Activated CD8-positive, alpha-beta T cell treated with anti-CD3 and anti-CD28 coated beads for 36 hours (primary cell): ENCODE results near the gene HTR6. TPM values are rescaled to one million over a fixed set of nuclear protein-coding genes. Genes with fewer than 3 reads are reported as not detected.
"Not testable (repeated sequence)": the region's sequence is repeated elsewhere in the genome, so short reads cannot be mapped to it uniquely, and the experiment has no call there.

Source experiments
- ATAC-seq: fragments of 200-7000 bp; cut with Tn5 transposase; one replicate; pipeline ENCODE4 v1.10.0; 2021; ENCODE audit warnings: mild to moderate bottlenecking, moderate library complexity
- CTCF ChIA-PET: fragments of 350-600 bp; sonication (Branson Sonifier 250); formaldehyde crosslinking; loops from one replicate; lab custom pipeline; 2021; ENCODE audit warnings: antibody characterized with exemption; lab: Charles Lee
- POLR2A ChIA-PET: fragments of 350-600 bp; sonication (Branson Sonifier 250); formaldehyde crosslinking; loops from one replicate; lab custom pipeline; 2021; ENCODE audit warnings: antibody characterized with exemption; lab: Charles Lee
- DNase-seq: peaks from one replicate; pipeline ENCODE4 v3.0.0-alpha.2; 2020
- H3K27ac Mint-ChIP-seq: one replicate; pipeline ENCODE4 v1.8.0; 2021; ENCODE audit warnings: mild to moderate bottlenecking, mixed read lengths
- H3K27me3 Mint-ChIP-seq: one replicate; pipeline ENCODE4 v1.8.0; 2021; ENCODE audit warnings: mixed read lengths
- H3K36me3 Mint-ChIP-seq: one replicate; pipeline ENCODE4 v1.8.0; 2021; ENCODE audit warnings: low read depth, mixed read lengths
- H3K4me1 Mint-ChIP-seq: one replicate; pipeline ENCODE4 v1.8.0; 2021; ENCODE audit warnings: low read depth, mixed read lengths
- H3K4me3 Mint-ChIP-seq: one replicate; pipeline ENCODE4 v1.8.0; 2021; ENCODE audit warnings: mild to moderate bottlenecking, moderate library complexity, mixed read lengths
- H3K9me3 Mint-ChIP-seq: one replicate; pipeline ENCODE4 v1.8.0; 2021; ENCODE audit warnings: mixed read lengths
- intact Hi-C: fragments of 100-400 bp; cut with micrococcal nuclease; formaldehyde crosslinking; loops from one replicate; pipeline ENCODE4 v1.10.0; 2022
- total RNA-seq, 2 experiments: library from RNA; stranded (reverse); gene quantifications; one replicate each; pipeline ENCODE4 v1.2.3, GENCODE V29; 2021
- TF ChIP-seq, protein P1 (sequence below): fragments of 200-600 bp; IDR thresholded peaks from one replicate; pipeline ENCODE4 v1.8.0; 2022; ENCODE audit warnings: antibody characterized with exemption, mild to moderate bottlenecking

HTR6 gene
- total RNA-seq, 2 experiments from 2014 or later, result not detected

DNA sequence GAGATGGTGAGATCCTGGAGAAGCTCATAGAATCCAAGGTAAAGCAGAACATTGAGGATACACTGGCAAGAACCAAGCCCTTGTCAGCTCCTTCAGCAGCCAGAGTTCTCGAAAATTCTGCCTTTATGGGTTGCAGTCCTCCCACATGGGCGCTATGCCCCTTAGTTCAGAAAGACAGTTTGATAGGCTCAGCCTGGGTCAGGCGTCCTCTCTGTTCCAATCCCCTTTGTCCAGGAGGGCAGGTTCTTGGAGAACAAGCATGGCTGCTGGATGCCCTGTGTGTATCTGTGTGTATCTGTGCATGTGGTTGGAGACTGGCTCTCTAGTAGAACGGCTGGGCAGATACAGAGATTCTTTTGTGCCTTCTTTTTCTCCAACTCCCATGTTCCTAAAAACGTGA lies 28.6 kb upstream of the HTR6 start:
- ATAC-seq, result no peak

DNA sequence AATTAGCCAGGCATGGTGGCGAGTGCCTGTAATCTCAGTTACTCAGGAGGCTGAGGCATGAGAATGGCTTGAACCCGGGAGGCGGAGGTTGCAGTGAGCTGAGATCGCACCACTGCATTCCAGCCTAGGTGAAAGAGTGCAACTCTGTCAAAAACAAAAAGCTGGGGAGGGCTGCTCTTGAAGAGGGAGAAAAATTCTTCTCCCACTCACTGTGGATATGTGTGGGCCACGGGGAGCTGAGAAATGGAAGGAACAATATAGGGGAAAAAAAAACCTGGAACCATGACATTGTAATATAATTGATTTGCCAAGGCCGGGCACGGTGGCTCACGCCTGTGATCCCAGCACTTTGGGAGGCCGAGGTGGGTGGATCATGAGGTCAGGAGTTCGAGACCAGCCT lies 27.9 kb upstream of the HTR6 start:
- POLR2A ChIA-PET, H3K27me3 Mint-ChIP-seq, intact Hi-C loops, DNase-seq, H3K4me1 Mint-ChIP-seq, H3K4me3 Mint-ChIP-seq, H3K36me3 Mint-ChIP-seq, H3K9me3 Mint-ChIP-seq, H3K27ac Mint-ChIP-seq, ATAC-seq: not testable (repeated sequence)
- CTCF ChIA-PET, result interaction anchor here (1.0 kb wide), 1 partner anchor 25 kb away, joined by 3 read pairs; no protein-coding TSS in a partner anchor

More for the DNA sequence above, 28.6 kb upstream of the HTR6 start:
- Mint-ChIP-seq H3K36me3 (no peaks in the 10 kb centered on the region), H3K4me3 (no peak overlapping the region), H3K27me3 (no peaks in the 10 kb centered on the region), H3K4me1 (no peaks in the 10 kb centered on the region), H3K9me3 (no peaks in the 10 kb centered on the region), H3K27ac (no peak overlapping the region)
- ChIA-PET POLR2A (no interaction called here), CTCF (interaction anchor here (0.8 to 1.0 kb wide), 2 partner anchors 26 to 27 kb away, joined by 3 read pairs; no protein-coding TSS in a partner anchor)
- DNase-seq, result no peak
- intact Hi-C loops, result no loop called here
- TF ChIP-seq, protein P1, sequence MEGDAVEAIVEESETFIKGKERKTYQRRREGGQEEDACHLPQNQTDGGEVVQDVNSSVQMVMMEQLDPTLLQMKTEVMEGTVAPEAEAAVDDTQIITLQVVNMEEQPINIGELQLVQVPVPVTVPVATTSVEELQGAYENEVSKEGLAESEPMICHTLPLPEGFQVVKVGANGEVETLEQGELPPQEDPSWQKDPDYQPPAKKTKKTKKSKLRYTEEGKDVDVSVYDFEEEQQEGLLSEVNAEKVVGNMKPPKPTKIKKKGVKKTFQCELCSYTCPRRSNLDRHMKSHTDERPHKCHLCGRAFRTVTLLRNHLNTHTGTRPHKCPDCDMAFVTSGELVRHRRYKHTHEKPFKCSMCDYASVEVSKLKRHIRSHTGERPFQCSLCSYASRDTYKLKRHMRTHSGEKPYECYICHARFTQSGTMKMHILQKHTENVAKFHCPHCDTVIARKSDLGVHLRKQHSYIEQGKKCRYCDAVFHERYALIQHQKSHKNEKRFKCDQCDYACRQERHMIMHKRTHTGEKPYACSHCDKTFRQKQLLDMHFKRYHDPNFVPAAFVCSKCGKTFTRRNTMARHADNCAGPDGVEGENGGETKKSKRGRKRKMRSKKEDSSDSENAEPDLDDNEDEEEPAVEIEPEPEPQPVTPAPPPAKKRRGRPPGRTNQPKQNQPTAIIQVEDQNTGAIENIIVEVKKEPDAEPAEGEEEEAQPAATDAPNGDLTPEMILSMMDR, result no peak

DNA sequence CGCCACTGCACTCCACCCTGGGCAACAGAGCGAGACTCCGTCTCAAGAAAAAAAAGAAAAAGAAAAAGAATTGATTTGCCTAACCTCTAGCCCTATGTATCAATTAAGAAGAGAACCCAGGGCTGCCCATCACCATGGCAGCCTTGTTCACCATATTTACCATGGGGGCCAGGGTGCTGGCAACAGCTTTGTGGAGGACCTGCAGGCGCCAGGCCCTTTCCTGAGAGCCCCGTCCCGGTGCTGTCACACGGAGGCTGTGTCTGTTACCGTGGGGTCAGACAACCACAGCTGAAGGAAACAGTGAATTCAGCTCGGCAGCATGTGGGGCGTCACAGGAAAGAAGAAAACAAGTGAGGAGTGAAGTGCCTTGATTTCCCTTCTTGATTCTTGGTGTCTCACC lies 27.1 kb upstream of the HTR6 start:
- ATAC-seq, result no peak
- CTCF ChIA-PET, result interaction anchor here (1.2 to 1.3 kb wide), 2 partner anchors 16 to 24 kb away, joined by 3 read pairs; no protein-coding TSS in a partner anchor

DNA sequence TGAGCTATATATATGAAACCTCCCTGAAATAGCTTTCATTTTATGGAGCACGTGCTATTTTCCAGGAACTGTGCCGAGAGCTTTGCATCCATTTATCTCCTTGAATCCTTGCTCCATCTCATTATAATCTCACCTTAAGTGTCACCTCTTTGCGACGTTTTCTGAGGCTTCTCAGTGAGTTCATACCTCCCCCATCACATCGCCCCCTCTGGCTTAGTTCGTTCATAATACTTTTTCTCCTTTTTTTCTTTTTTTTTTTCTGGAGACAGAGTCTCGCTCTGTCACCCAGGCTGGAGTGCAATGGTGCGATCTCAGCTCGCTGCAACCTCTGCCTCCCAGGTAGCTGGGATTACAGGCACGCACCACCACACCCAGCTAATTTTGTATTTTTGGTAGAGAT lies 25.4 kb upstream of the HTR6 start:
- H3K27me3 Mint-ChIP-seq, ATAC-seq, H3K27ac Mint-ChIP-seq, DNase-seq, intact Hi-C loops, H3K4me1 Mint-ChIP-seq, H3K4me3 Mint-ChIP-seq, H3K36me3 Mint-ChIP-seq, H3K9me3 Mint-ChIP-seq, POLR2A ChIA-PET: not testable (repeated sequence)
- CTCF ChIA-PET, result interaction anchor here (1.0 to 1.4 kb wide), 3 partner anchors 12 to 57 kb away, joined by 3 to 7 read pairs (median 3); no protein-coding TSS in a partner anchor

More for the DNA sequence above, 27.1 kb upstream of the HTR6 start:
- Mint-ChIP-seq H3K4me3 (no peak overlapping the region), H3K36me3 (no peaks in the 10 kb centered on the region), H3K4me1 (no peaks in the 10 kb centered on the region), H3K9me3 (no peaks in the 10 kb centered on the region), H3K27me3 (peaks cover under 1% of the 10 kb centered on the region), H3K27ac (no peak overlapping the region)
- no peak for DNase-seq
- TF ChIP-seq, protein P1, result no peak
- intact Hi-C loops, result no loop called here
- POLR2A ChIA-PET, result no interaction called here

DNA sequence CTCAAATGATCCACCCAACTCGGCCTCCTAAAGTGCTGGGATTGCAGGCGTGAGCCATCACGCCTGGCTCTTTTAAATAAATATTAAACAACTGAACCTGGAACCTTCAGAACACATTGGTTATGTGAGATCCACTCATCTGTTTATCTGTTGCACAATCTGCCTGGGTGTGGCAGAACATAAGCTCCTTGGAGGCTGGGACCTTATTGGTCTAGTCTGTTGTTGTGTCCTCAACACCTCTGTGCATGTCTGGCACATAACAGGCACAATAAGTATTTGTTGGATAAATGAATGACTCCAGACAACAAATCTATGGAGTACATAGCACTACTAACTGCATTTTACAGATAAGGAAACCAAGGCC lies 24.7 kb upstream of the HTR6 start:
- DNase-seq (no peak), ATAC-seq (no peak)
- Mint-ChIP-seq H3K36me3 (no peaks in the 10 kb centered on the region), H3K4me1 (peaks cover 8% of the 10 kb centered on the region), H3K9me3 (no peaks in the 10 kb centered on the region), H3K27me3 (peaks cover 10% of the 10 kb centered on the region), H3K27ac (no peak overlapping the region), H3K4me3 (no peak overlapping the region)
- TF ChIP-seq, protein P1, result no peak
- CTCF ChIA-PET, result interaction anchor here (1.2 to 3.0 kb wide), 4 partner anchors 11 to 66 kb away, joined by 3 to 8 read pairs (median 5); no protein-coding TSS in a partner anchor
- intact Hi-C loops, result no loop called here
- POLR2A ChIA-PET, result interaction anchor here (2.2 kb wide), 1 partner anchor 42 kb away, joined by 9 read pairs; no protein-coding TSS in a partner anchor
